Retina (tissue), 1 donor: Measurements from ENCODE around the gene MR1.
A peak's percentile ranks its signal among the peaks of the same experiment; 100 is the strongest.
"Not testable (repeated sequence)": the region's sequence is repeated elsewhere in the genome, so short reads cannot be mapped to it uniquely, and the experiment has no call there.

Experiments
- DNase-seq: peaks from one replicate; pipeline ENCODE4 v3.0.0-alpha.2; 2016

Gene MR1

GRCh38 chr1:181032535-181032934 is 1.2 kb upstream of the MR1 start:
- no peak for DNase-seq

GRCh38 chr1:181033128-181033798 is 520 bp upstream of the MR1 start:
- peak; percentile 27 for DNase-seq

GRCh38 chr1:181035210-181035609 is 1.4 kb downstream of the MR1 start:
- not testable (repeated sequence) for DNase-seq

GRCh38 chr1:181036107-181036836 is 2.5 kb downstream of the MR1 start:
- DNase-seq = no peak

GRCh38 chr1:181037386-181037785 is 3.6 kb downstream of the MR1 start:
- DNase-seq = no peak

- peak; percentile 47 for DNase-seq
These were observed 4.7 kb downstream of the MR1 start for GRCh38 chr1:181038399-181038873.

- DNase-seq = no peak
These were observed 6.6 kb downstream of the MR1 start for GRCh38 chr1:181040284-181040865.

GRCh38 chr1:181043025-181043888 is 9.5 kb downstream of the MR1 start:
- DNase-seq = no peak

GRCh38 chr1:181044449-181044966 is 10.7 kb downstream of the MR1 start:
- DNase-seq = no peak

GRCh38 chr1:181045946-181046345 is 12.2 kb downstream of the MR1 start:
- DNase-seq = not testable (repeated sequence)

- DNase-seq = peak; percentile 33
These were observed 15.6 kb downstream of the MR1 start for GRCh38 chr1:181049378-181049777.

GRCh38 chr1:181050922-181051321 is 17.1 kb downstream of the MR1 start:
- no peak for DNase-seq

GRCh38 chr1:181056560-181056959 is 22.8 kb downstream of the MR1 start:
- DNase-seq = no peak

- no peak for DNase-seq
These were observed 23.3 kb downstream of the MR1 start for GRCh38 chr1:181057079-181057478.

GRCh38 chr1:181059435-181059834 is 25.7 kb downstream of the MR1 start:
- no peak for DNase-seq

GRCh38 chr1:181060066-181060465 is 26.3 kb downstream of the MR1 start:
- no peak for DNase-seq

GRCh38 chr1:181060947-181061346 is 27.2 kb downstream of the MR1 start:
- not testable (repeated sequence) for DNase-seq

- DNase-seq = no peak
These were observed 27.7 kb downstream of the MR1 start for GRCh38 chr1:181061487-181061886.

- no peak for DNase-seq
These were observed 28.4 kb downstream of the MR1 start for GRCh38 chr1:181061891-181062835.

- DNase-seq = no peak
These were observed 29.1 kb downstream of the MR1 start for GRCh38 chr1:181062836-181063428.

GRCh38 chr1:181064011-181064623 is 30.3 kb downstream of the MR1 start:
- no peak for DNase-seq
